Measurements from ENCODE around the gene PITX3. TPM values are rescaled to one million over a fixed set of nuclear protein-coding genes. Genes with fewer than 3 reads are reported as not detected.
"Not testable (repeated sequence)": the region's sequence is repeated elsewhere in the genome, so short reads cannot be mapped to it uniquely, and the experiment has no call there.

PITX3 gene
- total RNA-seq, 1 experiment from 2014 or later: 0.27 TPM

- DNase-seq (ENCODE audit: extremely low read depth, low read depth): no peak
Measured at GRCh38 chr10:102261842-102262241, 20.5 kb upstream of the PITX3 start.

GRCh38 chr10:102261196-102261595 lies 19.9 kb upstream of the PITX3 start:
- DNase-seq (ENCODE audit: extremely low read depth, low read depth): no peak

- DNase-seq (ENCODE audit: extremely low read depth, low read depth): no peak
Measured at GRCh38 chr10:102255404-102255803, 14.1 kb upstream of the PITX3 start.

GRCh38 chr10:102254426-102254825 lies 13.1 kb upstream of the PITX3 start:
- no peak for DNase-seq (ENCODE audit: extremely low read depth, low read depth)

- not testable (repeated sequence) for DNase-seq (ENCODE audit: extremely low read depth, low read depth)
Measured at GRCh38 chr10:102252508-102252907, 11.2 kb upstream of the PITX3 start.

GRCh38 chr10:102247734-102248133 lies 6.4 kb upstream of the PITX3 start:
- DNase-seq (ENCODE audit: extremely low read depth, low read depth): no peak

GRCh38 chr10:102246261-102246660 lies 4.9 kb upstream of the PITX3 start:
- no peak for DNase-seq (ENCODE audit: extremely low read depth, low read depth)

- DNase-seq (ENCODE audit: extremely low read depth, low read depth): no peak
Measured at GRCh38 chr10:102245932-102246251, 4.6 kb upstream of the PITX3 start.

- DNase-seq (ENCODE audit: extremely low read depth, low read depth): peak; percentile 100
Measured at GRCh38 chr10:102245082-102245931, 4.0 kb upstream of the PITX3 start, which contains the start of gene GBF1. Gene GBF1 (plus strand): TSS chr10:102245532. CDS start chr10:102258939, 13,407 bp downstream.

- DNase-seq (ENCODE audit: extremely low read depth, low read depth): no peak
Measured at GRCh38 chr10:102243309-102243708, 2.0 kb upstream of the PITX3 start.

- DNase-seq (ENCODE audit: extremely low read depth, low read depth): no peak
Measured at GRCh38 chr10:102242118-102242485, 790 bp upstream of the PITX3 start.

GRCh38 chr10:102241032-102241443 lies 274 bp downstream of the PITX3 start:
- no peak for DNase-seq (ENCODE audit: extremely low read depth, low read depth)

- no peak for DNase-seq (ENCODE audit: extremely low read depth, low read depth)
Measured at GRCh38 chr10:102240467-102241031, 763 bp downstream of the PITX3 start.

GRCh38 chr10:102237711-102238252 lies 3.5 kb downstream of the PITX3 start:
- DNase-seq (ENCODE audit: extremely low read depth, low read depth): no peak

- DNase-seq (ENCODE audit: extremely low read depth, low read depth): no peak
Measured at GRCh38 chr10:102236006-102236405, 5.3 kb downstream of the PITX3 start.

- no peak for DNase-seq (ENCODE audit: extremely low read depth, low read depth)
Measured at GRCh38 chr10:102235598-102235920, 5.8 kb downstream of the PITX3 start.

- DNase-seq (ENCODE audit: extremely low read depth, low read depth): no peak
Measured at GRCh38 chr10:102234888-102235597, 6.3 kb downstream of the PITX3 start.

GRCh38 chr10:102233997-102234396 lies 7.3 kb downstream of the PITX3 start:
- no peak for DNase-seq (ENCODE audit: extremely low read depth, low read depth)

- peak; percentile 40 for DNase-seq (ENCODE audit: extremely low read depth, low read depth)
Measured at GRCh38 chr10:102231357-102232318, 9.7 kb downstream of the PITX3 start.

GRCh38 chr10:102230861-102231356 lies 10.4 kb downstream of the PITX3 start:
- DNase-seq (ENCODE audit: extremely low read depth, low read depth): no peak

Data from NCI-H460 (cell line).